NCI-H1092 (cell line): ENCODE measurements around the gene COLQ.
"Not testable (repeated sequence)": the region's sequence is repeated elsewhere in the genome, so short reads cannot be mapped to it uniquely, and the experiment has no call there.

Experiments used
- DNase-seq: peaks from one replicate; lab custom pipeline; 2025; lab: John Stamatoyannopoulos, UW

The COLQ gene

GRCh38 chr3:15521573-15521965, at the start of gene COLQ:
Gene COLQ, minus strand, starts transcription at chr3:15521706. Its CDS starts 81 bp downstream, at chr3:15521625.
- DNase-seq = no peak

GRCh38 chr3:15563190-15563589, 41.7 kb upstream of the COLQ start:
- DNase-seq = no peak

GRCh38 chr3:15562560-15562959, 41.1 kb upstream of the COLQ start:
- no peak for DNase-seq

GRCh38 chr3:15558581-15558980, 37.1 kb upstream of the COLQ start:
- DNase-seq = no peak

- DNase-seq = peak; percentile 22
Observed at GRCh38 chr3:15557511-15557946, 36.0 kb upstream of the COLQ start.

- DNase-seq = no peak
Observed at GRCh38 chr3:15556512-15556911, 35.0 kb upstream of the COLQ start.

GRCh38 chr3:15553749-15554148, 32.2 kb upstream of the COLQ start:
- DNase-seq = no peak

GRCh38 chr3:15551902-15552301, 30.4 kb upstream of the COLQ start:
- DNase-seq = no peak

GRCh38 chr3:15549846-15550245, 28.3 kb upstream of the COLQ start:
- no peak for DNase-seq

GRCh38 chr3:15542614-15543013, 21.1 kb upstream of the COLQ start:
- no peak for DNase-seq

- DNase-seq = no peak
Observed at GRCh38 chr3:15541371-15541770, 19.9 kb upstream of the COLQ start.

- no peak for DNase-seq
Observed at GRCh38 chr3:15539066-15539465, 17.6 kb upstream of the COLQ start.

- DNase-seq = no peak
Observed at GRCh38 chr3:15538345-15538744, 16.8 kb upstream of the COLQ start.

GRCh38 chr3:15536856-15537255, 15.3 kb upstream of the COLQ start:
- no peak for DNase-seq

GRCh38 chr3:15535732-15536131, 14.2 kb upstream of the COLQ start:
- DNase-seq = no peak

GRCh38 chr3:15532614-15533013, 11.1 kb upstream of the COLQ start:
- DNase-seq = not testable (repeated sequence)

- DNase-seq = no peak
Observed at GRCh38 chr3:15531346-15531745, 9.8 kb upstream of the COLQ start.

- no peak for DNase-seq
Observed at GRCh38 chr3:15528854-15529537, 7.5 kb upstream of the COLQ start.

- DNase-seq = no peak
Observed at GRCh38 chr3:15527031-15527459, 5.5 kb upstream of the COLQ start.

- DNase-seq = no peak
Observed at GRCh38 chr3:15525790-15526189, 4.3 kb upstream of the COLQ start.

GRCh38 chr3:15523660-15524417, 2.3 kb upstream of the COLQ start:
- DNase-seq = no peak

- no peak for DNase-seq
Observed at GRCh38 chr3:15522016-15522415, 510 bp upstream of the COLQ start.

GRCh38 chr3:15520804-15521572, 518 bp downstream of the COLQ start:
- DNase-seq = no peak
